Measurements from ENCODE around the gene ZNF33B. TPM values are rescaled to one million over a fixed set of nuclear protein-coding genes. Genes with fewer than 3 reads are reported as not detected.

The ZNF33B gene
- polyA plus RNA-seq, 3 donors, result 3.2 to 7.5 (median 3.8) TPM

GRCh38 chr10:42593284-42593683 lies 45.1 kb downstream of the ZNF33B start:
- no peak for DNase-seq
- no peak overlapping the region for H2AFZ ChIP-seq (ENCODE audit: insufficient read depth, low read depth, low read length, poor library complexity, severe bottlenecking)
- H3K9ac ChIP-seq (ENCODE audit: insufficient read depth, low read length, poor library complexity, severe bottlenecking), result no peak overlapping the region
- peaks cover 33 to 71% of the 10 kb centered on the region in 2 donors for H3K36me3 ChIP-seq (replicated peaks in 1 of 2; ENCODE audit: control insufficient read depth in 1 of 2, insufficient read depth in 2 of 2, low read length in 2 of 2)
- Mint-ChIP-seq H3K27me3 (ENCODE audit: low read depth in 3 of 3) (peaks cover 0 to 1% (median 0%) of the 10 kb centered on the region in 3 donors), H3K27ac (no peak overlapping the region), H3K9me3 (peaks cover 40 to 66% (median 48%) of the 10 kb centered on the region in 7 donors), H3K4me3 (no peak overlapping the region), H3K36me3 (peaks cover 60 to 65% of the 10 kb centered on the region in 2 donors), H3K4me1 (no peaks in the 10 kb centered on the region)
- no peak overlapping the region for H3K4me2 ChIP-seq (replicated peaks; ENCODE audit: extremely low read depth, low read length, poor library complexity, severe bottlenecking)
- H3K79me2 ChIP-seq (ENCODE audit: insufficient read depth, low read length), result no peaks in the 10 kb centered on the region
- no peaks in the 10 kb centered on the region for H3K4me1 ChIP-seq (ENCODE audit: control insufficient read depth in 1 of 2, insufficient read depth in 2 of 2, low read length in 2 of 2)
- H3K27me3 ChIP-seq (ENCODE audit: control insufficient read depth in 2 of 2, insufficient read depth in 2 of 2, low read length in 2 of 2), result no peaks in the 10 kb centered on the region
- H3K4me3 ChIP-seq (replicated peaks in 1 of 3; ENCODE audit: low read depth in 2 of 3, low read length in 3 of 3), result peak overlapping the region in 1 of 3 experiments; percentile 19
- intact Hi-C loops (cut with micrococcal nuclease), result no loop called here
- TF ChIP-seq CTCF (IDR thresholded peaks at IDR 0.05), result no peak
- H3K27ac ChIP-seq (ENCODE audit: low read depth in 1 of 2, low read length in 2 of 2), result no peak overlapping the region
- no peaks in the 10 kb centered on the region for H4K20me1 ChIP-seq (ENCODE audit: insufficient read depth, low read length)
- peaks cover 16 to 72% of the 10 kb centered on the region in 2 donors for H3K9me3 ChIP-seq (replicated peaks in 1 of 2; ENCODE audit: control insufficient read depth in 1 of 2, insufficient read depth in 1 of 2, low read length in 2 of 2)
- no CpG with 5 or more reads among the region's 1 CpG for WGBS (ENCODE audit: insufficient coverage)

GRCh38 chr10:42583828-42584227 lies 54.5 kb downstream of the ZNF33B start:
- no peaks in the 10 kb centered on the region for H3K4me1 Mint-ChIP-seq
- no peaks in the 10 kb centered on the region for H3K4me1 ChIP-seq (ENCODE audit: control insufficient read depth in 1 of 2, insufficient read depth in 2 of 2, low read length in 2 of 2)
- no peaks in the 10 kb centered on the region for H3K79me2 ChIP-seq (ENCODE audit: insufficient read depth, low read length)
- H3K4me2 ChIP-seq (replicated peaks; ENCODE audit: extremely low read depth, low read length, poor library complexity, severe bottlenecking), result no peak overlapping the region
- no peak overlapping the region for H2AFZ ChIP-seq (ENCODE audit: insufficient read depth, low read depth, low read length, poor library complexity, severe bottlenecking)
- H3K9me3 Mint-ChIP-seq, result peaks cover 20 to 55% (median 35%) of the 10 kb centered on the region in 7 donors
- TF ChIP-seq CTCF (IDR thresholded peaks at IDR 0.05), result no peak
- H3K36me3 Mint-ChIP-seq, result peaks cover 20 to 23% of the 10 kb centered on the region in 2 donors
- 93% methylated on average over 5 of the region's 5 CpGs for WGBS (ENCODE audit: insufficient coverage)
- H4K20me1 ChIP-seq (ENCODE audit: insufficient read depth, low read length), result no peaks in the 10 kb centered on the region
- peaks cover 23 to 27% of the 10 kb centered on the region in 2 donors for H3K9me3 ChIP-seq (replicated peaks in 1 of 2; ENCODE audit: control insufficient read depth in 1 of 2, insufficient read depth in 1 of 2, low read length in 2 of 2)
- peaks cover 0 to 16% of the 10 kb centered on the region in 2 donors for H3K36me3 ChIP-seq (replicated peaks in 1 of 2; ENCODE audit: control insufficient read depth in 1 of 2, insufficient read depth in 2 of 2, low read length in 2 of 2)
- no peak overlapping the region for H3K9ac ChIP-seq (ENCODE audit: insufficient read depth, low read length, poor library complexity, severe bottlenecking)
- H3K27me3 Mint-ChIP-seq (ENCODE audit: low read depth in 3 of 3), result peaks cover 0 to 4% (median 2%) of the 10 kb centered on the region in 3 donors
- no peaks in the 10 kb centered on the region for H3K27me3 ChIP-seq (ENCODE audit: control insufficient read depth in 2 of 2, insufficient read depth in 2 of 2, low read length in 2 of 2)
- no peak overlapping the region for H3K4me3 ChIP-seq (replicated peaks in 1 of 3; ENCODE audit: low read depth in 2 of 3, low read length in 3 of 3)
- no peak overlapping the region for H3K27ac Mint-ChIP-seq
- no peak overlapping the region for H3K27ac ChIP-seq (ENCODE audit: low read depth in 1 of 2, low read length in 2 of 2)
- no peak for DNase-seq
- intact Hi-C loops (cut with micrococcal nuclease), result no loop called here
- H3K4me3 Mint-ChIP-seq, result no peak overlapping the region

All from CD14-positive monocyte (primary cell).